GM21381 (cell line): ENCODE measurements around the gene IL24.

Source experiments
- ATAC-seq: cut with Tn5 transposase; IDR thresholded peaks from one replicate; pipeline ENCODE4 v1.9.1; 2021; ENCODE audit warnings: mild to moderate bottlenecking, moderate library complexity; ENCODE audit not compliant: unreplicated experiment

IL24 gene

DNA sequence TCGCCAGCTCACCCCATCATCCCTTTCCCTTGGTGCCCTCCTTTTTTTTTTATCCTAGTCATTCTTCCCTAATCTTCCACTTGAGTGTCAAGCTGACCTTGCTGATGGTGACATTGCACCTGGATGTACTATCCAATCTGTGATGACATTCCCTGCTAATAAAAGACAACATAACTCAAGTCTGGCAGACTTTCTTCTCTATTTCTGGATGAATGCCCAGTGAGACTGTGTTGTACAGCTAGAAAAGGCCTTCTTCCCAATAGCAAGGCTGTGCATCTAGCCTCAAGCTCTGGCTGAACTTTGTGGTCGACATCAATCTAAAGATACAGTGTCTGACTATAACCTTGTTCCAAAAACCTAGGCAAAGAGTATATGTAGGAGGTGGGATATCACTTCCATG lies 6.4 kb downstream of the IL24 start:
- ATAC-seq: no peak

GRCh38 chr1:206904423-206905142 lies 7.3 kb downstream of the IL24 start:
- no peak for ATAC-seq

DNA sequence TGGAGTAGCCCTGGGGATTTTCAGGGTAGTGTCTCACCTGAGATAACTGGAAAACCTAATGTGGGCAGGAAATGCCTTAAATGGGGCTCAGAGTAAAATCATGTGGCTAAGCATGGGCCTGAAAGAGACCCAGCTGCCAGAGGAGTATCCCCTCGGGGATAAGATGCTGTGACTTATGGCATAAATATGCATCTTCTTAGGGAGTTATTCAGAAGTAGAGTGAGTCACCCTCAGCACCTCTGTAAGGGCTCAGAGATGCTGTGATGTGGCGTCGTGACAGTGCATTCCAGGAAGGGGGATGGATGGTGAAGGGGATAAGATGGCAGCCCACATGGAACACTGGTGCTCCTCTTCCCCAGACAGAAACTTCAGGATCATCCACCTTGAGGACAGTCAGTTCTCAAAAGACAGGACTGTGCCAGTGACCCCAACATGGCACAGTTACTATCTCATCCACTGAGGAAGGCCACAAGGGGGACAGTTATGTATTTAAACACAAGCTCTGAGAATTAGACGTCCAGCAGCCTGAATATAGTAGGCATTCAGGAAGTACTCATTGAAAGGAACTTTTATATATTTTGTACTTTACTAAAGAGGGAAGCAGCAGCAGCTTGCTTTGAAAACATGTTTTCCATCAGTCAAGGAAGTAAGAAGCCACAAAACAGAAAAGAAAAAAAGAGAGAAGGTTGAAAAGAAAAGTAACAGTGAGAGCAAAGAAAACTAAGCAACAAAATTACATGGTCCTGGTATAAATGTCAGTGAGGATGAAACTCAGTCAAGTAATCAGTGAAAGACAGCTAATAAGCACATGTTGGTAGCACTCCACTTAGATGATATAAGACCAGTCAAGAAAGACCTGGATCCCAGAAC lies 8.3 kb downstream of the IL24 start:
- no peak for ATAC-seq

DNA sequence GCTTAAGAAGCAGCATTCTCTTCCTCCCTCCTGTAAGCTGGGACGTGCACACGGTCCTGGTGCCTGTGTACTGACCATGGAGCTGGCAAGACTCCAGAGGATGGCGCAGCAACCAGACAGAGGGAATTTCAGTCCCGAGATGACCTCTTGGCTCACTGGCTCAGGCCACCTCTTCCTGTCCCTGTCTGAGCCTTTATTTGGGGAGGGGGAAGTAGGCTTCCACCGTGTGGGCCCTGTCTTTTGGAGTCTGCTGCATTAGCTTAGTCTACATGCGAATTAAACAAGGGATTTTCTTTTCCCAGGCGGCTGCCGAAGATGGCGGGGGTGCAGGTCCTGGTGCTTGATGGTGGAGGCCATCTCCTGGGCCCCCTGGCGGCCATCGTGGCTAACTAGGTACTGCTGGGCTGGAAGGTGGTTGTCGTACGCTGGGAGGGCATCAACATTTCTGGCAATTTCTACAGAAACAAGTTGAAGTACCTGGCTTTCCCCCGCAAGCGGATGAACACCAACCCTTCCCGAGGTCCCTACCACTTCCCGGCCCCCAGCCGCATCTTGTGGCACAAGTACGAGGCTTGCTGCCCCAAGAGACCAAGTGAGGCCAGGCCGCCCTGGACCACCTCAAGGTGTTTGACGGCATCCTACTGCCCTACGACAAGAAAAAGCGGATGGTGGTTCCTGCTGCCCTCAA lies 10.2 kb downstream of the IL24 start:
- ATAC-seq: no peak

- ATAC-seq: no peak
Observed at GRCh38 chr1:206908038-206908437, 10.8 kb downstream of the IL24 start.

DNA sequence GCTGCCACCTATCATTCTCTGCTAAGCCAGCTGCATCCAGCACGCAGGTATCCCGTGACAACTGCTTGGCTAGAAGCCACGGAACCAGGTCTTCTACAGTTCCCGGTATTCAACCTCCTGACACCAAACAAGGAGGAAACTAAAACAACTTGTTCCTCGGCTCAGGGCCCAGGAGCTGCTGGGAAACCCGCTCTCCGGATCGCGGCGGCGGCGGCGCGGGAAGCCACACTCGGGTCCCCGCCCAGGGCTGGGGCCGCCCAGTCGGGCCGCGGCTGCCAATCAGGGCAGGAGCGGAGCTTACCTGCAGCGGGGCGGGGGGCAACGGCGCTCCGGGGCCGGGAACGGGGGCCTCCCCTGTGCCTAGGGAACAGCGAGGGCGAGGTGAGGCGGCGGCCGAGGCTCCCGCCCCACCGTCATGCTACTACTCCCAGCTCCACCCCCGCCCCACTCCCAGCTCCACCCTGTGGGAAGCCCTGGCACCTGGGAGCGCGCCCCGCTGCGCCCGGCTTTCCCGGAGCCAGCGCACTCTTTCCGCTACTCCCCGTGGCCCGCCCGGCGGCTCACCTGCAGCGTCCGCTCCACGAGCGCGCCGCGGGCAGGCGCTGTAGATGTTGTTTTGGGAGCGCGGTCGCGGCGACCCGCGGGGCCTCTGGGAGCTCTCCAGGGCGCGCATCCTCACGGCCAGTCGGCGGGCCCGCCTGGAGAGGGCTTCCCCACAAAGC lies 12.1 kb downstream of the IL24 start:
- ATAC-seq: no peak

DNA sequence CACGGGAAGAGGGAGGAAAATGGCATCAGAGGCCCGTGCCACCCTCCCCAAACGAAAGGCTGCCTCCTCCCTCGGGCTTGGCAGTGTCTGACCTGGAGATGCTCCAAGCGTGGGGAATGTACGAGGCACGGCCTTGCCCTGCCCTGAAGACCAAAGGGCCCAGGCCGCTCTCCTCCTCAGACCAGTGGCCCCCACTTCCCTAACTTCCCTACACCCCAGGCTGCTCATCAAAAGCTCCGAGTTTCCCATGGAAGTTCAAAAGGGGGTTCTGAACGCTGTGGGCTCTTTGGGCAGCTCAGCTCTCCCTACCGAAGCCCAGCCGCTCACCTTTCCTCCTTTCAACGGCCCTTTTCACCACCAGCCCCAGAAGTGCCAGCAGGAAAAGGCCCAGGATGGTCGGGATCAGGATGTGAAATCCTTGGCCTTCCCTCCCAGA lies 12.7 kb downstream of the IL24 start:
- no peak for ATAC-seq

DNA sequence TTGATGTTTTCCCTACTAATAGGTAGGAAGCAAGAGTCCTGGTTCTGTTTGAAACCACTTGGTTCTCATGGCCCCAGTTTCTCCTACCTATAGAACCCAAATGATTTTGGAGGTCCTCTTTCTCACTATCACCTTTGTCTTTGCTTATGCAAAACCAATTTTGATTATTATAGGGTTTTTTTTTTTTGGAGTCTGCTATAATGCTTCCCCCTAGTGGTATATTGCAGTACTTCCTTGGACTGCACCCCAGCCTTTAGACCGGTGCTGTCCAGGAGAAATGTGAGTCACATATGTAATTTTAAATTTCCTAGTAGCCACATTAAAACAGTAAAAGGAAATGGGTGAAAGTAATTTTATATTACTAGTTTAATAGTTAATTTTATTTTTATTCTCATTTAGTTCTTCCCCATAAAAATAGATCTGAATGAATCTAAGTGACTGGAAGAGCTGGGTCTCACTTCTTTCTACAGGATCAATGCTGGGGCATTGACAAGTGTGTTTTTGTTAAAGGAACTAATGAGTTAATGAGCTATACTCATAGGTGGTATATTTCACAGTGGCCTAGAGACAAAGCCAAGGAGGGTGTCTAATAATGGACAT lies 13.9 kb downstream of the IL24 start:
- ATAC-seq: no peak

- ATAC-seq: peak; percentile 46
Observed at GRCh38 chr1:206912445-206913095, 15.3 kb downstream of the IL24 start.

- no peak for ATAC-seq
Observed at GRCh38 chr1:206913766-206914537, 16.7 kb downstream of the IL24 start.

- ATAC-seq: no peak
Observed at GRCh38 chr1:206915030-206915735, 17.9 kb downstream of the IL24 start.

DNA sequence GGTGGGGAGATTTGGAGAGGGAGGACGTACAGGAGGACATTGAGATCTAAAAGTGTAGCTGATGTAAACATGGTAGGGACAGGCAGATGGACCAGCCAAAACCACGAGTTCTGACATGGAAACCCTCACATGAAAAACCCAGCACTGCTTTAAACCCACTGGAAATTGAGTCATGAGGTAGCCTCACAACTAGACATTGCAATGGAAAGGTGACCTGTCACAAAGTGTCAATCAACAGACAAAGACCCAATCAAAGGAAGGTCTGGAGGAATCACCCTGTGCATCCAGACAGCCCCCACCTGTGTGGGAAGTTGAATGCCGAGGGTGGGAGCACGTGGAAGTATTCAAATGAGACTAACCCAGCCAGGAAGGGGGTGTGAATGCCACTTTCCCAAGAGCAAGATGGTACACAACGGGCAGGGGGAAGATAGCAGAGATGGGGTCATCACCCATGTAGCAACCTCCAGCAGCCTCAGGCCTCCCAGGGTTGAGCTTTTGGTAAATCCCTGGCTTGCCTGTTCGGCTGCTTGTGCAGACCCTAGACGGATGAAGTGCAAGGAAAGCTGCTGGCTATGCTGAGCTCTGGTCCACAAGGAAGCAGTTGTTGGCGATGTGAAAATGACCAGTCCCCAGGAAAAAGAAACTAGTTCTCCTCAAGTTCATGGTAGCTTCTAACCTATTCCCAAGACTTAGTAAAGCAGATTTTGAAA lies 18.9 kb downstream of the IL24 start:
- no peak for ATAC-seq

DNA sequence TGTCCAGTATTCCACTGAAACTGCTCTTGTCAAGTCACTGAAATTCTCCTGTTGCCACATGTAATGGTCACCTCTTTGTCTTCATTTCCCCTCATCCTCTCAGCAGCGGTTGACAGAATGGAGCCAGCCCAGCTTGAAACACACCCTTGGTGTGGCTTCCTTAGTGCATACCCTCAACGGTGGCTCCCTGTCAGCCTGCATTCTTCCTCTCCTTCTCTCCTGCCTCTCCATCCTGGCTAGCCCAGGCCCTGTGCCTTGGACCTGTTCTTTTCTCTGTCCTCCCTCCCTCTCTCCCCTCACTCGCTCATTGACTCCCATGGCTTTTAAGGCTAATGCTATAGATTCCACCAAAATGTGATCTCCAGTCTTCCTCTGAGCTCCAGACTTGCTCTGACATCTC lies 20.8 kb downstream of the IL24 start:
- ATAC-seq: no peak

- no peak for ATAC-seq
Observed at GRCh38 chr1:206921772-206922265, 24.6 kb downstream of the IL24 start, which contains the start of gene FCMR. TSS of gene FCMR (minus strand) at chr1:206921941. CDS start at chr1:206921854, 87 bp downstream.

DNA sequence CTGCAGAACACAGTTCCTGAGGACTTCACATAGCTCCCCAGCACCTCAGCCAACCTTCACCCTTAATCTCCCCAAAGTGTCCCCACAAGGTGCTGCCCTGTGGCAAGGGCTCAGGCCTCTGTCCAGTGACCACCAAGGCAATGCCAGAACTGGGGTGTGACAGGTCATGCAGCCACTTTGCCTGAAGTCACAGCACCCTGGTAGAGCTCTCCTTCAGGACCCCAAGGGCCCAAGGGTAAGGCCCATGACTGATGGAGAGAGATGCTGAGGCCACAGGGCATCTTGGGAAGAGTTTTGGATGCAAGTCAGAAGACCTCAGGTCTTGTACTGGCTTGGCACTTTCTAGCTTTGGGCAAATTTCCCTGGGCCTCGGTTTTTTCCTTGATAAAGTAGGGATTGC lies 25.3 kb downstream of the IL24 start:
- ATAC-seq: no peak

- peak; percentile 46 for ATAC-seq
Observed at GRCh38 chr1:206923009-206923960, 26.0 kb downstream of the IL24 start.
